GM21619 (cell line): ENCODE data around the gene SLF1.
A peak's percentile ranks its signal among the peaks of the same experiment; 100 is the strongest.

Source experiments
- ATAC-seq: cut with Tn5 transposase; IDR thresholded peaks from one replicate; pipeline ENCODE4 v1.9.1; 2021; ENCODE audit not compliant: unreplicated experiment

The SLF1 gene

DNA sequence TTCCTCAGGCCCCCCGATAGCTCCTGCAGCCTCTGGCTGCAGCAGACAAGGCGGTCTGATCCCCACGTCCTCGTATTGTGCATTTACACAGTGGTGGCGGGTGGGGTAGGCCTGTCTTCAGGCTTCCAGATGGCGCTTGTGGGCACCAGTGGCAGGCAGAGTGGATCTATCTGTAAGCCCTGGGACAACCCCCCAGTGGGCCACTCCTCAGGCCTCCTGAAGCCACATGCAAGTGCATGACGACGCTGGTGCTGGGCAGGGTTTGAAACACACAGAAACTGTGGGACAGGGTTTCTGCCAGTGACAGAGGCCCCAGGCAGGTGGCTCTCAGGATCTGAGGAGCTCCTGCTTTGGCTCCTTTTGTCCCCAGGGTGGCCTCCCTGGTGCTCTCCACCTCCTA is 42.0 kb downstream of the SLF1 start:
- ATAC-seq: no peak

DNA sequence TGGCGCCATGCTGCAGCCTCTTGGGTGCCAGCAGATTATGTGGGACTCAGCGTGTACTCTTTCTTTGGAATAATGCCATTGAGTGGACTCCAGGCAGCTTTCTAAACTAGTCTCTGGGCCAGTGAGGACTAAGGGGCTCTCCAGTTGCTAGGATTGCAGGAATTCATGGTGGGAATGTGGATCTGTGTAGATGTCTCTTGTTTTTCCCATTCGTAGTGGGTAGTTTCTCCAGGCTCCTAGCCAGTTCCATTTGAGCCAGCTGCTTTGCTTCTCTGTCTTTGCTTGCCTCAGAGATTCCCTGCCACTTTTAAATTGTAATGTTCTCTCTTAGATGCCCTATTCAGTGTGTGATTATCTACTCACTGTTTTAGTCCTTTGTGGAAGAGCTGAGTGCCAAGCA is 42.6 kb downstream of the SLF1 start:
- ATAC-seq: no peak

DNA sequence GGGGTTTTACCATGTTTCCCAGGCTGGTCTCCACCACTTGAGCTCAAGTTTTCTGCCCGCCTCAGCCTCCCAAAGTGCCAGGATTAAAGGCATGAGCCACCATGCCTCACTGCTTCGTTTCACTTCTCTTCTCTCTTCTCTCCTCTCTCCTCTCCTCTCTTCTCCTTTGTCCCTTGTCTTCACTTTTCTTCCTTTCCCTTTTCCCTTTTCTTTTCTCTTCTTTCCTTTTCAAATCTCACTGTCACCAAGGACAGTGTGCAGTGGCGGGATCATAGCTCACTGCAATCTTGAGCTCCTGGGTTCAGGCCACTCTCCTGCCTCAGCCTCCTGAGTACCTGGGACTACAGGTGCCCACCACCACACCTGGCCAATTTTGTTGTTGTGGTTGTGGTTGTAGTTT is 49.5 kb downstream of the SLF1 start:
- ATAC-seq: no peak

DNA sequence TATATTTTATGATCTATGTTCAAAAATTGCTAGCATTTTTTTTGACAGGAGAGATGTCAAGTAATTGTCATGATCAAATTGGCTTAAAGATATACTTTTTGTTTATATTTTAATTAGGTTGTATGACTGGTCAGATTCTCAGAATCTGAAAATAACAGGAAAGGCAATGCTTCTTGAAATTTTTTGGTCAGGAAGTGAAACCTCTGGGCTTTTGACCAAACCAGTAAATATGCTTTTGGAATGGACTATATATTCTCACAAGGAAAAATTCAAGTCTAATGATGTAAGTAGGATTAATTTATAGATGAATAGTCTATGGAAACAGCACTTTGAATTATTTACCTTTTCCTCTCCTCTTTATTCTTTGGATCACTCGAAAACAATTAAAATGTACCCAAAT is 52.3 kb downstream of the SLF1 start:
- no peak for ATAC-seq

DNA sequence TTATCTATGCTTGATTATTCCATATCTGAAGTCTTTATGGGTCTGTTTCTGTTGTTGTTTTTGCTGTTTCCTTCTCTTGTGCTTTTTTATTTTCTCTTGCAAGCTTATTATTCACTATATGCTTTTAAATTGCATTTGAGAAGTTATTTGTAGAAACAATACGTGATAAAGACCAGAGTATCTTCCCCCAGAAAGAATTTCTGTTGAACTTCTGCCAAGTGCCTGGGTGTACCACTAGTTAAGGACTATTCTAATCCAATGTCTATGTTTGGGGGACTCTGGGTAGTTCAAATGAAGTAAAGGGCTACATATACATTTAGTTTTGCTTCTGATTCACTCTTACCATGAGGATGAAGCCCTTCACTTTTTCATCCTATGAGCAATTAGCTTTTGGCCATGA is 54.3 kb downstream of the SLF1 start:
- ATAC-seq: no peak

DNA sequence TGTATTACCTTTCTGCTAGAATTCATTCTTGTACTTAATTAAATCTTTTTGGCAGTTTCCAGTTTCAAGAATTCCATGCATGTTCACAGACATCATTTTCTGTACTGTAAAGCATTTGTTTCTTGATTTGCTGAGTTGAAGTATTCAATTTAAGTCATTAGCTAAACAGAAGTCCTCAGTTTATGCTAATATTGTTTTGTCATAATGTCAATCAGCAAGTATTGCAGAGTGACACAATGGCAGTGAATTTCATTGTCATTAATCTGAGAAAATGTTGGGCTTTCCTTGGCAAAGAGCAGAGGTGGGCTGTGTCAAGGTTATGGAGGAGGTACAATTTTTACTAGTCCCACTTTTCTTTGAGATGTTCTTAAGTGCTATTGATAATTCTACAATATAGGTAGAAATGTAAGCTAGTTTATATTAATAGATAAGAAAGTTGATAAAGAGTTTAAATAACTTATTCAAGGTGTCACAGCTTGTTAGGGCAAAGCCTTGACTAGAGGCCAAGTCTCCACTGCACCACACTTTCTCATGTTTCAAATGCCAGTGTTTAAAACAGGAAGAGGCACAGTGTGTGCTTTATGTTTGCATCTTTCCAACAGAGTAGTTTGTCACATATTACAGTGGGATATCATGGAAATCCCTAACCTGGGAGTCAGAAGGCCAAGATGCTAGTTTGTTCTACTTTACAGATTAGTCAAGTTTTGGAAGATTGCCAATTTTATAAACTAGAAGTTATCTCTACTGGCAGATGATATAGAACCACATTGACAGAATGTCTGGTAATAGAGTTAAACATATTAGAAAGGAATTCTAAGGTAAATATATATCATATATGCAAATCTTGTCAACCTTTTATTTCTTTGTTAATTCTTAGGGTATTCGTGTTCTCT is 56.3 kb downstream of the SLF1 start:
- no peak for ATAC-seq

DNA sequence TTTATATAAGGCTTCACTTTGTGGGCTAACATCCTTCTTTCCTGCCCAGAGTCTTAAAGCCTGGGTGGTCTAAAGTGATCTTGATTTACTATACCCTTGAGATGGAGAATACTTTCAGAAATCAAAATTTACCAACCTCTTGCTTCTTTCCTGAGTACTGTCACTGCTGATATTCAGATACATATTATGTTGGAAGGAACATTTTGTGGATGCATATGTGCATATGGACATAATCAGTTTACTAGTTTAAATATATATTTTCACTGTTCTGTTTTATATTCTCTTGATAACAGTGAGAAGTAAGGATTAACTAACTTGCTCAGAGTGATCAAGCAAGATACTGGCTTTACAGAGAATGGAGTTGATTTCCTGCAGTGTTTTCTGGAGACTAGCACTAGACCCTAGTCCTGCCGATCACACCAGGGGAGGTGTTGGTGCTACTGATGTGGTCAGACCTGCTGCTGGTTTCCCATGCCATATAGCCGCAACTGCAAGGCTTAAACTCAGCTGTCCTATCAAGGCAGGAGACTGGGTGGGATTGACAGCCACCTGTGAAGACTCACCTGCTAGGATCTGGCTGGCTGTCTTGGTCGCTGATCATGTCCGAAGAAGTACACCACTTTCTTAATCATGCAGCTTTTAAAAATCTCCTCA is 57.6 kb downstream of the SLF1 start:
- ATAC-seq: no peak

DNA sequence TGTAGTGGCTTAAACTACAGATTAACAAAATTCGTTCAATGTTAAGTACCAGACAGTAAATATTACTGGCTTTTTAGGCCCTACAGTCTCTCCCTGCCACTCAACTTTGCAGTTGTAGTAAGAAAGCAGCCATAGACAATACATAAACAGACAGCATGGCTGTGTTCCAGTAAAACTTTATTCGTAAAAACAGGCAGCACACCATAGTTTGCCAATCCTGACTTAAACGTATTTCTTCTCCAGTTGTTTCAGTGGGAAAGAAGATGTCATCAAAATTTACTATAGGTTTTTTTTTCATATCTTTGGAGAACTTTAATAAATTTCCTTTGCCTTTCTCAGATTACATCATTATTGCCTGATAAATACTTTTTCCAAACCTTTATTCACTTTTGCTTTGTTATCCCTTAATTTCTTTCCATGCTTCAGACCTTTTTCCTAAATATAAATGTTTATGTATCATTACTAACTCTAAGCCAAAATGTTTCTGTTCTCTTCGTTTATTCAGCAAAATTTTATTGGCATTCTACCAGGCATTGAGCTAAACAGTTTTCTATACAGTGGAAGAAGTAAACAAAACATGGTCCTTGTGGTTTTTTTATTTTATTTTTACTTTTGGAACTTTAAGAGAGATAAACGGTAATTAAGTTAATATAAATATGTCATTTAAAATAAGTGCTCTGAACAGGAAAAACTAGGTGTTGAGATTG is 64.5 kb downstream of the SLF1 start:
- no peak for ATAC-seq

DNA sequence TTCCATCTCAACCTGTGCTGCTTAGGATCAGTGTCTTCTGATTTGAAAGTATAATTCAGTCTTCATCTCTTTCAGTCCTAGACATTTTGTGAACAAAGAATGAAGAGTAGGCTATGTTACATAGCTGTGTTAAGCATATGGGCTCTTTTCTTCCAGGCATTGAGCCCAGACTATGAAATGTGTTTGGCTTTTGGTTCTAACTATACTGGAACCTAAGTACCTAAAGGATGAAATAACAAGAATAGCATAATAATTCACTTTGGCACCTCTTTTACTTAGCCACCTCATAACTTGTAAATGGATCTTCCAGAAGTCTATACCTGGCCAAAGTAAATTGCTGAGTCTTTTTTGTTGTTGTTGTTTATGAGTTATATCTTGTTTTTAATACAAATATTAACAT is 71.4 kb downstream of the SLF1 start:
- no peak for ATAC-seq

DNA sequence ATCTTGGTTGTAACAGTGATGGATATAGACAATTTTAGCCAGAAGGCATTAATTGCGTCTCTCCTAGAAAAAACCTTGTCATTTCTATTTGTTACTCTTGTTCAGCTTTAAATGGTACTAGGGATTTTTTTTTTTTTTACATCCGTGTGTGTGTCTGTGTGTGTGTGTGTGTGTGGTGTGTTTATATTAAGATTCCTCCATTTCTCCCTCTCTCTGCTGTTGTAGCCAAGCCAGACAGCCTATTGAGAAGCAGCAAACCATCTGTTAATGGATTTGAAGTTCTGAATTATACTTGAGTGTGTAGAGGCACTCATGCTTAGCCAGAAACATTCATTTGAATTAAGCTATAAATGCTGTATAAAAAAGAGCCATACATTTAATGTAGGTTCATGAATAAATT is 72.3 kb downstream of the SLF1 start:
- ATAC-seq: no peak

DNA sequence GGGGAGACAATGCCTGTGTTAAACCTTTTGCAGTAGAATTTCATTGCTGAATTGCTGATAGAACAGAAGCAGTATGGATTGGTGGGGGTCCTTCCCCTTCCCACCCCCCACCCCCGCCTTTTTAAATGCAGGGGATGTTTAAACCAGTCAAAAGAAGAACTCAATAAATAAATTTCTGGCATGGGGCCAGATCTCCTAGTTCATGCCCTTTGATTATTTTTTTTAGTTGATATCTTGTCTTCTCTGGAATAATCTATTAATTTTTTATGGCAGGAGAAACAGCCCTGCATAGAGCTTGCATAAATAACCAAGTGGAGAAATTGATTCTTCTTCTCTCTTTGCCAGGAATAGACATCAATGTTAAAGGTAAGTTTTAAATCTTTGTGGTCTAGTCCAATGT is 72.8 kb downstream of the SLF1 start:
- no peak for ATAC-seq

DNA sequence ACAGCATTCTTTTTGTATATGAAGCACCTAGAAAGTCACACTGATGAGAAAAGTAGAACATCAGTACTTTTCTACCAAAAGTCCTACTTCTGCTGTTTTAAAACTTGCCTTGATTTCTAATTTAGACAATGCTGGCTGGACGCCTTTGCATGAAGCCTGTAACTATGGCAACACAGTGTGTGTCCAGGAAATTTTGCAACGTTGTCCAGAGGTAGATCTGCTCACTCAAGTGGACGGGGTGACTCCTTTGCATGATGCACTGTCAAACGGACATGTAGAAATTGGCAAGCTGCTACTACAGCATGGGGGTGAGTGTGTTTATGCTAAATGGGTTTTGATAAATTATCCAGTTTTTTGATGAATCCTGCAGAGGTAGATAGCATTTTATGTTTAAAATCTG is 73.5 kb downstream of the SLF1 start:
- no peak for ATAC-seq

DNA sequence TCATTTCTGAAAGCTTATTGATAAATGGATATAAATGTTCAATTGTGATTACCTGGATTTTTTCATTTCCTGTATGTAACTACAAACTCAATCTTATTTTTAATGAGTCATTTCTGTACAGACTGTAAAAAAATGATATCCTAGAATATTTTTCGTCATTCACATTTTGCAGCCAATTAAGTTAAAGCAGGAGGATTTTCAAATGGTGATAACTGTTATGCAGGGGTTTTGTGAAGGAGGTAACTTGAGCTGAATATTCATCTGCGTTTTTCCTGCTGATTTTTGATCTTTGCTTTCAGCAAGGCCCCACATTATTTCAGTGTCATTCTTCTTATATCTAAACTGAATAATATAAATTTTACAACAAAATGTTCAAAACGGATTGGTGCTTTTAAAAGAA is 74.1 kb downstream of the SLF1 start:
- no peak for ATAC-seq

DNA sequence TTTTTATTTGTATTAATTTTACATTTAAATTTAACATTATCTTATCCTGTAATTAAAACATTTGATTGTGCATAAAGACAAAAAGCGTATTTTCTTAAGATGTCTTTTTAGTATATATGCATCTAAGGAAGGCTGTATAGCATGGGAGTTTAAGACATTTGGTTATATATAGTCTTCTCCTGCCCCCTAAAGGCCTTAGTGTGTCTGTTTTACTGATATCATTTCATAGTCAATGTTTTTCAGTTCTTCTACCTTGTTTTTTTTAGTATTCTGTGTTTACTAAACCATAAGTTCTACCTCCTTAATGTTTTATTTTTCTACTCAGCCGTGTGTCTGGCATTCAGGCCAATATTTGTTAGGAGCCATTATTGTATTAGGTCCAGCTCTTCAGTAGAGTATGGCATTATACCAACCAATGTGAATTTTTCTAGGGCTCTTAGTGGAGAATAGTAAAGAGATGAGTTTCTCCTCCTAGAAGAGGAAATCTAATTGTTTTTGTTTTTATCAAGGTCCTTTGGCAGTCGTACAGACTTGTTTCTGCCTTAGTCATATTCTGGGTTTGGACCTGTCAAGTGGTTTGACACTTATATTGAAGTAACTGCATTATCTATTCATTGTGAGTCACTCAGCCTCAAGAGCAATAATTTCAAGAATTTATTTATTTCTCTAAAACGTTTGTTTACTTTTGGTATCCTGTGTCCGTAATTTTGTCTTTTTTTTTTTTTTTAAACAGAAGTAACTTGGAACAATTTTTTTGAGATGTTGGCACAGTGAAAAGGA is 74.8 kb downstream of the SLF1 start:
- ATAC-seq: peak; percentile 66

DNA sequence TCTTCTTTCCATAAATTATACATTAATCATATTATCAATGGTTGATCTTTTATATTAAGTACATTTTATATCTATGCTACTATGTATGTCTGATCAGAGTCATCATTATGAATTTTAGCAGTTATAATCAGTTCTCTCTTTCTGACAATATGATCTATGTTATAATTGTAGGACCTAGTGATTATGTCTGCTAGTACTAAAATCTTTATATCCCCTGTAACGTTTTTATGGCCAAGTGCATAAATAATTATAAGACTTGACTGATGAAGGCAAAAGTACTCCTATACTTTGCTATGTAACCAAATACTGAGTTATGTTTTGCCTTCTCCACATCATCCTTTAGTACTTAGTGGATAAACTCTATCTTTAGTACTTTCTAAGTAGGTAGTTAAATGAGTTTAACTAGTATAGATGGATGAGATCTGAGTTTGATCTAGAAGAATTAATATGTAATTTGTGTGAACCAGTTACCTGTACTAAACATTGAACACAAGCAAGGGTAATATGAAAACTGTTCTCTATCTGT is 75.4 kb downstream of the SLF1 start:
- ATAC-seq: no peak

DNA sequence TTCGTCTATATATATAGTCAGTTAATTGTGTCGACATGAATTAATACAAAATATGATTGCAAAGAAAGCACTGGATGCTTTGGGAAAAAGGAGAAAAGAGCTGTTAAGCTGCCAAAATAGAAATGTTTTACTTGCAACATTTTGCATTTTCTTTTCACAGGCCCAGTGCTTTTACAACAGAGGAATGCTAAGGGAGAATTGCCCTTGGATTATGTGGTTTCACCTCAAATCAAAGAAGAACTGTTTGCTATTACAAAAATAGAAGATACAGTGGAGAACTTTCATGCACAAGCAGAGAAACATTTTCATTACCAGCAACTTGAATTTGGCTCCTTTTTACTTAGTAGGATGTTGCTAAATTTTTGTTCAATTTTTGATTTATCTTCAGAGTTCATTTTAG is 76.2 kb downstream of the SLF1 start:
- ATAC-seq: no peak

DNA sequence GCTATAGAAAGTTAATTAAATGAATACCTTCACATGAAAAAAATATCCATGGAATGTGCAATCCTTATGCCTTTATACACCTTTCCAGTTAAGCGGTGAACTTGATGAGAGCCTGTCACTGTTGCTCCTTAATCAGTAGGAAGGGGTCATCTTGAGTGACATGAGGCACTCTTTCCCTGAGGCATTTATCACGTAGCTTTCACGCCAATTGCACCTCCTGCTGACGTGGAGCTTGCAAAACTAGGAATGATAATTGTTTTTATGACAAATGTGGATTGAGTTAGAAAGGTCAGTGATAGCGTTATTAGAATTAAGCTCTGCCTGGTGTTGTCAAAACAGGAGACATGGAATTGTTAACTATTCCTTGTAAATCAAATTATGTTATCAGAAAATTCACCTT is 79.7 kb downstream of the SLF1 start:
- no peak for ATAC-seq

DNA sequence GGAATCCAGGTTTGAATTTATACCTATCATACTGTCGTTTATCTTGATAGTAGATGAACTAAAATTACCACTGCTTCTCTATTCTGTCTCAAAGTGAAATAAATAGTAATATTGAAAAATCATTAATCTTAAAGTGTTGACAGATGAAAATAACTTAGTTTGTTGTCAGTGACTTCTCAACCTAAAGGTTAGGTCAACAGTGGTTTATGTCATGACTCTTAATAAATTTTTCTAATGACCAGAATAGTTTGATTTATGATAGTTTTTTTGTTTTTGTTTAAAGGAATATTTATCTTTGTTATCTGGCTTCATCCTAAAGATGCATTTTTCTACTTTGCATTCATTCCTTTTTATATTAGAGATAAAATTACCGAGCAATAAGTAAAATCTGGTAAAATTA is 81.1 kb downstream of the SLF1 start:
- ATAC-seq: no peak

DNA sequence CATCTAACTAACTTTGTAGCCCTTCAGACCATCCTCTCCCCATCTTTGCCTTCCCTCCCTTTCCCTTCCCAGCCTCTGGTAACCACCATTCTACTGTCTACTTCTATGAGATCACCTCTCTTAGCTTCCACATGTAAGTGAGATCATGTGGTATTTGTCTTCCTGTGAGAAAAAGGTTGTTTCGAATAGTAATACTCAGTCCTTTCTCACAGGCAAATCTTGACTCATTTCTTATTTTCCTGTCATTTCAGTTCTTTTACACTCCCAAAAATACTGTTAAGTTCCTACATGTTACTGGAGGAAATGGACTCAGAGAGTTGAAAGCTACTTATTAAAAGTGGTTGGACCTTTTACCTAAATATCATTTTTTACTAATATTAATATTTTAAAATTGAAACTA is 82.1 kb downstream of the SLF1 start:
- ATAC-seq: peak; percentile 75

DNA sequence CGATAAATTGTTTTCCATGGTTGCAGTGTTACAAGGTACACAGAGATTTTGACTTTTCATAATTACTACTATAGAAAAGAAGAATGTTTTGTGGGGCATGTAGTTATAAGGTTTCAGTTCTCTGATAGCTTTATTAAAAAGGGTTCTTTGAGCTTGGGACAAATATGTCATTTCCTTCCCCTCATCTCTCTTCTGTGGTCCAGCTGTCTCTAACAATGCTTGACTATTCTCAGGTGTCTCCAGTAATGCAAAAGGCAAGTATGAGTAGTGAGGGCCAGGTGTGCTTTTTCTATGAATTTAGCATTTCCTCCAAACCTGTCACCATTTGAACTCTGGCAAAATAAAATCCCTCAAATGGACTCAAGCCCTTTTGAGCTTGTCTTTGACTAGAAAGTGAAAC is 84.3 kb downstream of the SLF1 start:
- ATAC-seq: peak; percentile 52

DNA sequence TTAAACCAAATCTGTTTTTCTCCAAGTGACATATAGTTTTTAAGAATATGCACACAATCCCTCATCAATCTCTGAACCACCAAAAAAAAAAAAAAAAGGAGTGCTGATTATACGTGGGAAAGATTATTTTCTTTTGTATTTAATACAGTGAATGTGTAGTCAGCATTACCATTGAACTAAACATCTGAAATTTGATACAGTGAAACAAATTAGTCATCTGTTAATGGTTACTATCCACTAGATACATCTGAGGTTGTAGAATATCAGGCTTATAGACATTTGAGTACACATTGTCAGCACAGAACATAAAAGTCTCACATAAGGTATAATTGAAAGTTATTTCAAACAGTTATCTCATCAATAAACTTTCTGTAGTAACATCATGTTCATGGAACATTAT is 87.0 kb downstream of the SLF1 start:
- ATAC-seq: no peak
